Spinal cord (tissue), 10 donors: ENCODE results near the gene SHC4. TPM values are rescaled to one million over a fixed set of nuclear protein-coding genes. Genes with fewer than 3 reads are reported as not detected.

Experiments
- DNase-seq, 6 donors: peaks; one replicate each; pipeline versions ENCODE4 v3.0.0 to v3.0.0-alpha.2; 2013 to 2015; ENCODE audit warnings: low spot score in 6 of 6, low read depth in 4 of 6
- H3K27ac ChIP-seq: one replicate; pipeline ENCODE4 v1.5.1; 2013; ENCODE audit warnings: low read depth, low read length, control low read depth
- H3K27me3 ChIP-seq: one replicate; pipeline ENCODE4 v1.6.1; 2013; ENCODE audit warnings: low read length; ENCODE audit not compliant: control insufficient read depth, insufficient read depth
- H3K36me3 ChIP-seq: one replicate; pipeline ENCODE4 v1.6.1; 2013; ENCODE audit warnings: low read length; ENCODE audit not compliant: control insufficient read depth, insufficient read depth
- H3K4me1 ChIP-seq: one replicate; pipeline ENCODE4 v1.6.1; 2013; ENCODE audit warnings: low read length; ENCODE audit not compliant: control insufficient read depth, insufficient read depth
- H3K4me3 ChIP-seq: one replicate; pipeline ENCODE4 v1.5.1; 2013; ENCODE audit warnings: low read depth, low read length, control low read depth
- H3K9me3 ChIP-seq: one replicate; pipeline ENCODE4 v1.6.1; 2013; ENCODE audit warnings: low read length; ENCODE audit not compliant: control insufficient read depth, insufficient read depth
- WGBS: methylation state at CpG from one replicate; pipeline ENCODE4 v1.1.5; 2013; ENCODE audit warnings: missing lambda C conversion rate; ENCODE audit not compliant: insufficient coverage; 5-methylcytosine and 5-hydroxymethylcytosine counted together
- polyA plus RNA-seq, 2 donors: library from polyadenylated mRNA; unstranded; fragments of 120-200 nt; gene quantifications; one replicate each; pipeline ENCODE4 v1.2.1, GENCODE V29; 2013; ENCODE audit not compliant: insufficient read length in 2 of 2
- total RNA-seq, 2 donors: library from RNA; depleted of rRNA in 1 of 2; stranded (reverse); fragments of 120-200 nt in 1 of 2; fragments of >200 nt in 1 of 2; gene quantifications; one replicate each; pipeline versions ENCODE4 v1.2.3 to v1.2.4, GENCODE V29; 2013 to 2014
- donor health status: healthy.

Gene SHC4
- total and polyA plus RNA-seq, 4 donors: 8.8 to 30.8 (median 10.7) TPM

- DNase-seq: no peak
- H3K4me3 ChIP-seq: no peak overlapping the region
- H3K27ac ChIP-seq: no peak overlapping the region
- H3K36me3 ChIP-seq: no peaks in the 10 kb centered on the region
- H3K27me3 ChIP-seq: no peaks in the 10 kb centered on the region
- H3K4me1 ChIP-seq: no peaks in the 10 kb centered on the region
- no peaks in the 10 kb centered on the region for H3K9me3 ChIP-seq
Observed at GRCh38 chr15:48935236-48935635, 28.5 kb downstream of the SHC4 start.

DNA sequence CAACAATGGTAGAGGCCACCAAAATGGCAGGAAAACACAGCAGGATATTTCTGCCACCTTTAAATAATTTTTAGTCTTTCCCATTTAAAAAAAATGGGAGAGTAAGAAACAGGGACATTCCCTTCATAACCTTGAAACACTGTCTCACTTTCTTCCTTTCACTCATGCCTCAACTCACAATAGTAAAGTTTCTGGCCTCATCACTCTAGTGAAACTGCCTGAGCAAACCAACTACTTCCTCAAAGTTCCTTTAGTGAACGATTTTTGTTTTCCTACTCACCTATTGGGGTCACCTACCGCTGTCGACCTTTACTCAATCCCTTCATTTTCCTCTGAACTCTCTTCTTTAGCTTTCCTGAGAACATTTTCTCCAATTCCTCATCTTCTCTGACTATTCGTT is 33.0 kb downstream of the SHC4 start:
- no peak overlapping the region for H3K27ac ChIP-seq
- no peak for DNase-seq
- H3K4me3 ChIP-seq: no peak overlapping the region
- H3K4me1 ChIP-seq: no peaks in the 10 kb centered on the region
- no peaks in the 10 kb centered on the region for H3K27me3 ChIP-seq
- H3K9me3 ChIP-seq: no peaks in the 10 kb centered on the region
- 86% methylated on average over 4 of the region's 4 CpGs for WGBS
- H3K36me3 ChIP-seq: no peaks in the 10 kb centered on the region

- 83% methylated on average over 2 of the region's 3 CpGs for WGBS
- no peak for DNase-seq
- Histone ChIP-seq H3K9me3 (no peaks in the 10 kb centered on the region), H3K36me3 (no peaks in the 10 kb centered on the region), H3K27me3 (no peaks in the 10 kb centered on the region), H3K4me1 (no peaks in the 10 kb centered on the region), H3K4me3 (no peak overlapping the region), H3K27ac (no peak overlapping the region)
Observed at GRCh38 chr15:48929661-48930060, 34.1 kb downstream of the SHC4 start.

DNA sequence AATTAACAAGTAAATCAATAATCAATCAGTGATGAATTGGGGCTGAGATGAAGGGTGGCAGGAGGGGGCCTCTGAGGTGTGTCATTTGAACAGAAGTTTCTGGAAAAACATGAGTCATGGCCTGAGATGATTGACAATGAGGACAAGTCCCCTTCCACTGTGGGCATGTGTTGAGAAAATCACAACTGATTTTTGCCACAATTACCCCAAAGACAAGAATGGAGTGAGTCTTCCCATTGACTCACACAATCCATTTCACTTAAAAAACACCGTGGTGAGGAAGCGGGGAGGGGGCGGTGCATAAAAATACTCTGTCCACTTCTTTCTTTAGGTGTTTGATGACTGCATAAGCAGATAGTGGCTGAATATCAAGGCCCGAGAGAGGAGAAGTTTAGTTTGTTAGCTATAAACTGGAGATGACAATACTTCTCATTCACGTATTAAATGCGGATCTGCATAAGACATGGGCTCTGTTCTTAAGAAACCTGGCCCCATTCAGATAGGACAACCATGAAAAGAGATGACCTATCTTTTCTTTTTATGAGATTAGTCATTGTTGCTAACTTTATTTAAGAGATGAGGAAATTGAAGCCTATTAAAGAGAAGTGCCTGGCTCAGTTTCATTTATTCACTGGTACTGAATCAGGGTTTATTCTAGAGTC is 34.7 kb downstream of the SHC4 start:
- Histone ChIP-seq H3K27ac (no peak overlapping the region), H3K36me3 (no peaks in the 10 kb centered on the region), H3K4me3 (no peak overlapping the region), H3K9me3 (no peaks in the 10 kb centered on the region), H3K4me1 (no peaks in the 10 kb centered on the region), H3K27me3 (no peaks in the 10 kb centered on the region)
- WGBS: no CpG with 5 or more reads among the region's 6 CpGs
- no peak for DNase-seq

DNA sequence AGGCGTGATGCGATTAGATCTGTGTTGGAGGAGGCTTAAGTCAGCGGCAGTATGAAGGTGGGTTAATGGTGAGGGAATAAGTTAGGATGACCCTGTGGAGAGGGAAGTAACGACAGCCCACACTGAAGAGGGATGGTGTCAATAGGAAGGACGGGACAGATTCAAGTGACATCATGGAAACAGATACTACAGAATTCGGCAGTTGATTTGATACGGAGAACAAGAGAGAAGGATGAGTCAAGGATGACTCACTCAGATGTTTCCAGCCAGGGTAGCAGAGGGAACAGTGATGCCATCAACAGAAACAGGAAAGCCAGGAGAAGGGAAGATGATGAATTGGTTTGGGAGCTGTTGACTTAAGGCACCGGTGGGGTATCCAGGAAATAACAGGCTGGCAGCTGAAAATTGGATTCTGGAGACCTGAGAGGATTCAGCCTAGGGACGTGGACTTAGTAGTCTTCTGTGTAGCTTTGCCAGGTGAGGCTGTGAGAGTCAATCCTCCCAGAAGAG is 38.0 kb downstream of the SHC4 start:
- Histone ChIP-seq H3K9me3 (no peaks in the 10 kb centered on the region), H3K27ac (no peak overlapping the region), H3K4me3 (no peak overlapping the region), H3K4me1 (no peaks in the 10 kb centered on the region), H3K36me3 (no peaks in the 10 kb centered on the region), H3K27me3 (no peaks in the 10 kb centered on the region)
- 88% methylated on average over 9 of the region's 9 CpGs for WGBS
- DNase-seq: no peak

GRCh38 chr15:48924528-48925393 is 39.0 kb downstream of the SHC4 start:
- H3K27me3 ChIP-seq: no peaks in the 10 kb centered on the region
- no peak overlapping the region for H3K27ac ChIP-seq
- 43% methylated on average over 1 of the region's 5 CpGs for WGBS
- no peak overlapping the region for H3K4me3 ChIP-seq
- H3K9me3 ChIP-seq: no peaks in the 10 kb centered on the region
- H3K36me3 ChIP-seq: no peaks in the 10 kb centered on the region
- no peak for DNase-seq
- no peaks in the 10 kb centered on the region for H3K4me1 ChIP-seq

DNA sequence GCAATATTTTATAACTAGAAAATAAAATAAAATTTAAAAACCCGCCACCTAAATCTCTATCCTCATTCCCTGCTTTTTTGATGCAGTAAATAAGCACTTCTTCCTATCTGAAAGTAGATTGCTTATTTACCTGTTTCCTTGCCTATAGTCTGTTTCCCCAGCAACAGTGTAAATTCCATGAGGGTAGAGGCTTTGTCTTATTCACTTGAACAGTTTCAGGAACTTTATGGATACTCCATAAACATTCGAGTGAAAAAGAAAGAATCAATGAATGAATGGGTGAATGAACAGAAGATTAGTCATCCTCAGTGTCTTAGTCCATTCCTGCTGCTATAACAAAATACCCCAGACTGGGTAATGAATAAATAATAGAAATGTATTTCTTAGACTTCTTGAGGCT is 41.7 kb downstream of the SHC4 start:
- DNase-seq: no peak
- WGBS: no CpG with 5 or more reads among the region's 2 CpGs
- Histone ChIP-seq H3K36me3 (no peaks in the 10 kb centered on the region), H3K4me1 (no peaks in the 10 kb centered on the region), H3K9me3 (no peaks in the 10 kb centered on the region), H3K27ac (no peak overlapping the region), H3K27me3 (no peaks in the 10 kb centered on the region), H3K4me3 (no peak overlapping the region)

- Histone ChIP-seq H3K36me3 (no peaks in the 10 kb centered on the region), H3K4me1 (no peaks in the 10 kb centered on the region), H3K27me3 (no peaks in the 10 kb centered on the region), H3K4me3 (no peak overlapping the region), H3K27ac (no peak overlapping the region), H3K9me3 (no peaks in the 10 kb centered on the region)
- DNase-seq: no peak
- WGBS: 83% methylated on average over 2 of the region's 3 CpGs
Observed at GRCh38 chr15:48916721-48917120, 47.0 kb downstream of the SHC4 start.

- 85% methylated on average over 3 of the region's 3 CpGs for WGBS
- no peak overlapping the region for H3K27ac ChIP-seq
- no peak for DNase-seq
- no peaks in the 10 kb centered on the region for H3K27me3 ChIP-seq
- no peak overlapping the region for H3K4me3 ChIP-seq
- H3K4me1 ChIP-seq: no peaks in the 10 kb centered on the region
- H3K9me3 ChIP-seq: no peaks in the 10 kb centered on the region
- H3K36me3 ChIP-seq: no peaks in the 10 kb centered on the region
Observed at GRCh38 chr15:48915861-48916260, 47.9 kb downstream of the SHC4 start.

GRCh38 chr15:48914717-48915116 is 49.0 kb downstream of the SHC4 start:
- H3K27ac ChIP-seq: no peak overlapping the region

More at GRCh38 chr15:48914717-48915116, 49.0 kb downstream of the SHC4 start:
- Histone ChIP-seq H3K4me3 (no peak overlapping the region), H3K36me3 (no peaks in the 10 kb centered on the region), H3K4me1 (no peaks in the 10 kb centered on the region), H3K9me3 (no peaks in the 10 kb centered on the region), H3K27me3 (no peaks in the 10 kb centered on the region)
- 100% methylated on average over 1 of the region's 3 CpGs for WGBS
- no peak for DNase-seq
